ENCODE results near the gene IMP3. TPM values are rescaled to one million over a fixed set of nuclear protein-coding genes. Genes with fewer than 3 reads are reported as not detected.
"Not testable (repeated sequence)": the region's sequence is repeated elsewhere in the genome, so short reads cannot be mapped to it uniquely, and the experiment has no call there.

IMP3 gene
- 45.8 and 58.0 TPM in 2 replicates for total RNA-seq (2022)
- Bru-seq, nascent RNA, result percentile 51 among the genes with signal in this experiment
- BruChase-seq, experiment 1, labeled RNA remaining after a 6-hour chase, result percentile 47 among the genes with signal in this experiment
- percentile 76 among the genes with signal in this experiment for BruChase-seq, experiment 2, labeled RNA remaining after a 2-hour chase
- long read RNA-seq, transcript IMP3-202 (1 exons, 1,237 nt), result major isoform, 114 of 117 reads
- long read RNA-seq, partial matches to known transcripts, result 0 of 117 reads
- long read RNA-seq, other reads (novel, unspliced or antisense), result 3 of 117 reads

DNA sequence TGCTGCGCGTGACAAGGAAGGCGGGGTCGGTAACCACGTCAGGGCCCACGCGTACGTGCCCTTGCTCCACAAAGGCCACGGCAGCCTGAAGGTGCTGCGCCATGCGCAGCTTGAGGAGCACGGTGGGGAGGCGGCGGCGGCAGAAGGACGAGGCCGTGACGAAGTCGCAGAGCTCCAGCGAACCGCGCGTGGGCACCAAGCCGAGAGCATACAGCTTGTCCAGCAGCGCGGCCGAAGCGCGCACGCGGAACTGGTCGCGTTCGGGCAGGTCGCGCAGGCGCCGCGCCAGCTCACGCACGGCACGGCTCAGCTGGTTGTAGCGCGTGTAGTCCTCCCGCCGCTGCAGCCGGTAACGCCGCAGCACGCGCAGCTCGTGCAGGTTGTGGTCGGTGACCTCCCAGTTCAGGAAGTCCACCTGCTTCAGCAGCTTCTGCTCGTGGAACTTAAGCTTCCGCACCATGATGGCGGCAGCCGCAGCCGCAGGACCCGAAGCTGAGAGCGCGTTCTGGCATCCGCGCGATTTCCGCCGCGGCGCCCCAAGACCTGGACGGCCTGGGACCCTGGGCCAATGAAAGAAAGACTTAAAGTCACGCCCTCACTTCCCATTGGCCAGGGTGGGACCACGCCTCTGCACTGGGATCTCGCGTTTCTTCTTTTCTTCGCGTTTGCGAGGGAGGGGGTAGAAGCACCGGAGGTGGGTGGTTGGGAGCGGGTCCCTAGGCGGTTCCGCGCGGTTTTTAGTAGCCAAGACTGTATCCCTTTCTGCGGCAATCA lies at the start of gene IMP3:
TSS of gene IMP3 (minus strand) at position 516 of the 774 bp plus-strand sequence. CDS start at position 460, 56 bp downstream.
- TF ChIP-seq, protein P1, sequence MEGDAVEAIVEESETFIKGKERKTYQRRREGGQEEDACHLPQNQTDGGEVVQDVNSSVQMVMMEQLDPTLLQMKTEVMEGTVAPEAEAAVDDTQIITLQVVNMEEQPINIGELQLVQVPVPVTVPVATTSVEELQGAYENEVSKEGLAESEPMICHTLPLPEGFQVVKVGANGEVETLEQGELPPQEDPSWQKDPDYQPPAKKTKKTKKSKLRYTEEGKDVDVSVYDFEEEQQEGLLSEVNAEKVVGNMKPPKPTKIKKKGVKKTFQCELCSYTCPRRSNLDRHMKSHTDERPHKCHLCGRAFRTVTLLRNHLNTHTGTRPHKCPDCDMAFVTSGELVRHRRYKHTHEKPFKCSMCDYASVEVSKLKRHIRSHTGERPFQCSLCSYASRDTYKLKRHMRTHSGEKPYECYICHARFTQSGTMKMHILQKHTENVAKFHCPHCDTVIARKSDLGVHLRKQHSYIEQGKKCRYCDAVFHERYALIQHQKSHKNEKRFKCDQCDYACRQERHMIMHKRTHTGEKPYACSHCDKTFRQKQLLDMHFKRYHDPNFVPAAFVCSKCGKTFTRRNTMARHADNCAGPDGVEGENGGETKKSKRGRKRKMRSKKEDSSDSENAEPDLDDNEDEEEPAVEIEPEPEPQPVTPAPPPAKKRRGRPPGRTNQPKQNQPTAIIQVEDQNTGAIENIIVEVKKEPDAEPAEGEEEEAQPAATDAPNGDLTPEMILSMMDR (IDR thresholded peaks at IDR 0.05; ENCODE audit: unreplicated experiment), result no peak
- intact Hi-C loops (cut with micrococcal nuclease), result loop anchor here (2.0 to 10.0 kb wide), 6 partner anchors 19 to 187 kb away; partner anchors contain the start of gene PTPN9
- H3K36me3 Mint-ChIP-seq (ENCODE audit: insufficient read depth, unreplicated experiment), result peaks cover 33% of the 10 kb centered on the region
- H3K27ac Mint-ChIP-seq (ENCODE audit: low read depth, unreplicated experiment), result peak within 1 kb of the TSS; percentile 70
- DNase-seq (ENCODE audit: unreplicated experiment), result peak; percentile 98
- H3K4me1 Mint-ChIP-seq (ENCODE audit: insufficient read depth, unreplicated experiment), result peaks cover 18% of the 10 kb centered on the region
- ChIA-PET POLR2A (interaction anchor here (0.6 to 6.3 kb wide), 35 partner anchors 7 to 642 kb away, joined by 3 to 182 read pairs (median 5); partner anchors contain the start of genes FBXO22, MAN2C1, PTPN9 and SIN3A), CTCF (interaction anchor here (0.6 to 4.6 kb wide), 14 partner anchors 9 to 272 kb away, joined by 3 to 37 read pairs (median 6); partner anchors contain the start of genes MAN2C1 and SNUPN)
- no peaks in the 10 kb centered on the region for H3K9me3 Mint-ChIP-seq (ENCODE audit: unreplicated experiment)
- no TSS peak for BruUV-seq (replicated peaks)
- H3K4me3 Mint-ChIP-seq (ENCODE audit: unreplicated experiment), result peak within 1 kb of the TSS; percentile 87
- no peaks in the 10 kb centered on the region for H3K27me3 Mint-ChIP-seq (ENCODE audit: insufficient read depth, unreplicated experiment)

GRCh38 chr15:75689429-75689828 lies 49.4 kb upstream of the IMP3 start:
- H3K4me3 Mint-ChIP-seq (ENCODE audit: unreplicated experiment); POLR2A ChIA-PET; DNase-seq (ENCODE audit: unreplicated experiment); H3K27me3 Mint-ChIP-seq (ENCODE audit: insufficient read depth, unreplicated experiment); H3K36me3 Mint-ChIP-seq (ENCODE audit: insufficient read depth, unreplicated experiment); H3K9me3 Mint-ChIP-seq (ENCODE audit: unreplicated experiment); H3K27ac Mint-ChIP-seq (ENCODE audit: low read depth, unreplicated experiment); BruUV-seq (replicated peaks): not testable (repeated sequence)
- intact Hi-C loops (cut with micrococcal nuclease), result loop anchor here (5.0 kb wide), 1 partner anchor 33 kb away; a partner anchor contains a TSS
- H3K4me1 Mint-ChIP-seq (ENCODE audit: insufficient read depth, unreplicated experiment), result peaks cover 16% of the 10 kb centered on the region
- CTCF ChIA-PET, result interaction anchor here (7.3 kb wide), 1 partner anchor 113 kb away, joined by 93 read pairs; no protein-coding TSS in a partner anchor

GRCh38 chr15:75688831-75689230 lies 48.8 kb upstream of the IMP3 start:
- no peak overlapping the region for H3K4me3 Mint-ChIP-seq (ENCODE audit: unreplicated experiment)
- peaks cover 10% of the 10 kb centered on the region for H3K4me1 Mint-ChIP-seq (ENCODE audit: insufficient read depth, unreplicated experiment)
- intact Hi-C loops (cut with micrococcal nuclease), result loop anchor here (5.0 kb wide), 1 partner anchor 33 kb away; a partner anchor contains a TSS
- H3K27me3 Mint-ChIP-seq (ENCODE audit: insufficient read depth, unreplicated experiment), result no peaks in the 10 kb centered on the region
- TF ChIP-seq, protein P1 (IDR thresholded peaks at IDR 0.05; ENCODE audit: unreplicated experiment), result no peak
- no TSS peak for BruUV-seq (replicated peaks)
- no peak overlapping the region for H3K27ac Mint-ChIP-seq (ENCODE audit: low read depth, unreplicated experiment)
- no peaks in the 10 kb centered on the region for H3K36me3 Mint-ChIP-seq (ENCODE audit: insufficient read depth, unreplicated experiment)
- POLR2A ChIA-PET, result no interaction called here
- CTCF ChIA-PET, result interaction anchor here (0.6 to 7.3 kb wide), 2 partner anchors 68 to 113 kb away, joined by 6 to 93 read pairs; no protein-coding TSS in a partner anchor
- no peak for DNase-seq (ENCODE audit: unreplicated experiment)
- no peaks in the 10 kb centered on the region for H3K9me3 Mint-ChIP-seq (ENCODE audit: unreplicated experiment)

- no peak overlapping the region for H3K4me3 Mint-ChIP-seq (ENCODE audit: unreplicated experiment)
- no peak for DNase-seq (ENCODE audit: unreplicated experiment)
- TF ChIP-seq, protein P1 (IDR thresholded peaks at IDR 0.05; ENCODE audit: unreplicated experiment), result no peak
- no peaks in the 10 kb centered on the region for H3K36me3 Mint-ChIP-seq (ENCODE audit: insufficient read depth, unreplicated experiment)
- ChIA-PET CTCF (interaction anchor here (0.6 to 7.3 kb wide), 2 partner anchors 68 to 114 kb away, joined by 6 to 93 read pairs; no protein-coding TSS in a partner anchor), POLR2A (no interaction called here)
- no peaks in the 10 kb centered on the region for H3K9me3 Mint-ChIP-seq (ENCODE audit: unreplicated experiment)
- H3K27ac Mint-ChIP-seq (ENCODE audit: low read depth, unreplicated experiment), result no peak overlapping the region
- H3K27me3 Mint-ChIP-seq (ENCODE audit: insufficient read depth, unreplicated experiment), result no peaks in the 10 kb centered on the region
- intact Hi-C loops (cut with micrococcal nuclease), result loop anchor here (5.0 kb wide), 1 partner anchor 34 kb away; a partner anchor contains a TSS
- no TSS peak for BruUV-seq (replicated peaks)
- peaks cover 7% of the 10 kb centered on the region for H3K4me1 Mint-ChIP-seq (ENCODE audit: insufficient read depth, unreplicated experiment)
Observed at GRCh38 chr15:75688278-75688557, 48.2 kb upstream of the IMP3 start.
